Spinal cord (tissue), 10 donors: ENCODE data around the gene ZNF219. TPM values are rescaled to one million over a fixed set of nuclear protein-coding genes. Genes with fewer than 3 reads are reported as not detected.

ENCODE experiments used
- DNase-seq, 6 donors: peaks; one replicate each; pipeline versions ENCODE4 v3.0.0 to v3.0.0-alpha.2; 2013 to 2015; ENCODE audit warnings: low spot score in 6 of 6, low read depth in 4 of 6
- H3K27ac ChIP-seq: one replicate; pipeline ENCODE4 v1.5.1; 2013; ENCODE audit warnings: low read depth, low read length, control low read depth
- H3K27me3 ChIP-seq: one replicate; pipeline ENCODE4 v1.6.1; 2013; ENCODE audit warnings: low read length; ENCODE audit not compliant: control insufficient read depth, insufficient read depth
- H3K36me3 ChIP-seq: one replicate; pipeline ENCODE4 v1.6.1; 2013; ENCODE audit warnings: low read length; ENCODE audit not compliant: control insufficient read depth, insufficient read depth
- H3K4me1 ChIP-seq: one replicate; pipeline ENCODE4 v1.6.1; 2013; ENCODE audit warnings: low read length; ENCODE audit not compliant: control insufficient read depth, insufficient read depth
- H3K4me3 ChIP-seq: one replicate; pipeline ENCODE4 v1.5.1; 2013; ENCODE audit warnings: low read depth, low read length, control low read depth
- H3K9me3 ChIP-seq: one replicate; pipeline ENCODE4 v1.6.1; 2013; ENCODE audit warnings: low read length; ENCODE audit not compliant: control insufficient read depth, insufficient read depth
- WGBS: methylation state at CpG from one replicate; pipeline ENCODE4 v1.1.5; 2013; ENCODE audit warnings: missing lambda C conversion rate; ENCODE audit not compliant: insufficient coverage; 5-methylcytosine and 5-hydroxymethylcytosine counted together
- polyA plus RNA-seq, 2 donors: library from polyadenylated mRNA; unstranded; fragments of 120-200 nt; gene quantifications; one replicate each; pipeline ENCODE4 v1.2.1, GENCODE V29; 2013; ENCODE audit not compliant: insufficient read length in 2 of 2
- total RNA-seq, 2 donors: library from RNA; depleted of rRNA in 1 of 2; stranded (reverse); fragments of 120-200 nt in 1 of 2; fragments of >200 nt in 1 of 2; gene quantifications; one replicate each; pipeline versions ENCODE4 v1.2.3 to v1.2.4, GENCODE V29; 2013 to 2014
- donor health status: healthy.

Gene ZNF219
- total and polyA plus RNA-seq, 4 donors = 4.7 to 48.8 (median 27.7) TPM

DNA sequence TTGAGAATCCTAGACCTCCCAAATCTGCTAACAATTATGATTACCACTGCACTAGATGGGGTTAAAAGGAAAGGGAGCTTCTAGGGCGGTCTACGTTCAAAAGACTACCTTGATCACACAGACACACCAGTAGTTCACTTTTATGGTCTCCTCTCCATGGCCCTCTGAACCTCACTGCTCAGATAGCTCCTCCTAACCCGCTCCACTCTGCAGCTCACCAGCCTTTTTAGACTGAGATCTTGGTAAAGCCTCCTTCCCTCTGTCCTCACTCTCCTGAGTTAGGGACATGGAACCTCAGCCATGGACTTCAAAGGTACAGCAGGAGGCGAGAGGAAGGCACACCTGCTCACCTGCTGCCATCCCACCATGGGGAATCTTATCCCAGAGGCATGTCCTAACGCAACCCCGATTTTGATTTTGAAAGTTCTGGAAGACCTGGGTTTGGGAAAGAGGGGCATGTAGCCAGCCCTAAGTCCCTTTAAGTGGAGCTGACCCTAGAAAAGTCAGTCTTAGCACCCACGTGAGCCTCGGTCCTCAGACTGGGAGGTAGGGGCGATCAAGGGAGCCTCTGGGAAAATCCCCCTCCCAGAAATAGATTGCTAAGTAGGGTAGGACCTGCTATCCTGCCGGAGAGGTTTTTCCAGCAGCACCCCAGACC is 1.3 kb downstream of the ZNF219 start:
- Histone ChIP-seq H3K9me3 (no peaks in the 10 kb centered on the region), H3K27ac (peak overlapping the region; percentile 91), H3K36me3 (peaks cover 13% of the 10 kb centered on the region), H3K4me3 (peak overlapping the region; percentile 39), H3K4me1 (peaks cover 45% of the 10 kb centered on the region), H3K27me3 (no peaks in the 10 kb centered on the region)
- WGBS = 26% methylated on average over 4 of the region's 10 CpGs
- peak in 1 of 6 donors; percentile 31 for DNase-seq

DNA sequence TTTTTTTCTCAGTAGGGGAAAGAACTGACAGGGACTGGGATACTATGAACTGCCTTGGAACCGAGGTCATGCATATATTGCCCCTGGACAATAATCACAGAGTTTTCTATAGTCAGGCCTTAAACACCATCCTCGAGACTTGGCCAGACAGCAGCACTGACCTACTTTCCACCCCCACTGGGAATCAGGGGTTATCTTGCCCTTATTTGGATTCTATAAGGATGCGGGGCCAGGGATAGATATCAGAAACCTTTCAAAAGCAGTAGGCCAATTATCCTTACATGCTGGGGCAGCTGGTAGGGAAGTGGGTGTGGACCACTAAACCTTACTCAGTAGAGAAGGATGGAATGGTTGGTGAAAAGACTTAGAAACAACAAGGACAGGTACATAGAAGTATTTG is 2.0 kb downstream of the ZNF219 start:
- DNase-seq = no peak
- peak overlapping the region; percentile 91 for H3K27ac ChIP-seq
- peaks cover 20% of the 10 kb centered on the region for H3K36me3 ChIP-seq
- WGBS = no CpG with 5 or more reads among the region's 3 CpGs
- H3K4me1 ChIP-seq = peaks cover 45% of the 10 kb centered on the region
- no peaks in the 10 kb centered on the region for H3K9me3 ChIP-seq
- no peak overlapping the region for H3K4me3 ChIP-seq
- H3K27me3 ChIP-seq = no peaks in the 10 kb centered on the region

DNA sequence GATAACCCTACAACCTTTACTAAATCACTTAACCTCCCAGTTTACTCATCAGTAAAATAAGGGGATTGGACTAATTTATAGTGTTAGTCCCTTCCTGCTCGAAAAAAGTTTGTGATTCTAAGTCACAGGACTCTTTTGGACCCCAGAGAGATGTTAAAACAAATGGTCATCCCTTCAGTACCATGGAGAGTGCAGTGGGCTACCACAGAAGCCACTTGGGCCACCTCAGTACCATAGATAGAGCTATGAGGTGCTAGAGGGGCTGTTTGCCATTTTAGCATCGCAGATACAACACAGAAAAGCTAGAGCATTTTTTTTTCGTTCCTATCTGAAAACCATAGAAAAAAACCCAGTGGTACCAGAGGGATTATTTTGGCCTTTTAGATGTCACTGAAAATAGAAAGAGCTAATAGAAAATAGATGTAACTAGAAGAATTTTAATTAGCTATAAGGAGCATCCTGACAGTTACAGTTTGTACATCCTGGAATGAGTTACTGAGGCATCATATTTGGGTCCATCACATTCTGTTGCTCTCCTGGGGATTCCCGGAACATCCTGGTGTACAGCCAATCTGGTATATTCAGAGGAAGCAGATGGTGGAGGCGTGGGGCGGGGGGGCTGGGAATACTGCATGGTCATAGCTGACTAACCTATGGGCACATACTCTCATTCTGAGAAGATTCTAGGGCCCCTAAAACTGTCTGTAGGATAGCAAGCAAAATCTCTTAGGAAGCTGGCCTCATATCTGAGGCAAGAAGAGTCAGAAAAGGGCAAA is 2.8 kb downstream of the ZNF219 start:
- Histone ChIP-seq H3K27me3 (no peaks in the 10 kb centered on the region), H3K4me1 (peaks cover 48% of the 10 kb centered on the region), H3K36me3 (peaks cover 28% of the 10 kb centered on the region), H3K9me3 (no peaks in the 10 kb centered on the region), H3K27ac (peak overlapping the region; percentile 10), H3K4me3 (no peak overlapping the region)
- peak in 1 of 6 donors; percentile 71 for DNase-seq
- WGBS = 28% methylated on average over 2 of the region's 6 CpGs

DNA sequence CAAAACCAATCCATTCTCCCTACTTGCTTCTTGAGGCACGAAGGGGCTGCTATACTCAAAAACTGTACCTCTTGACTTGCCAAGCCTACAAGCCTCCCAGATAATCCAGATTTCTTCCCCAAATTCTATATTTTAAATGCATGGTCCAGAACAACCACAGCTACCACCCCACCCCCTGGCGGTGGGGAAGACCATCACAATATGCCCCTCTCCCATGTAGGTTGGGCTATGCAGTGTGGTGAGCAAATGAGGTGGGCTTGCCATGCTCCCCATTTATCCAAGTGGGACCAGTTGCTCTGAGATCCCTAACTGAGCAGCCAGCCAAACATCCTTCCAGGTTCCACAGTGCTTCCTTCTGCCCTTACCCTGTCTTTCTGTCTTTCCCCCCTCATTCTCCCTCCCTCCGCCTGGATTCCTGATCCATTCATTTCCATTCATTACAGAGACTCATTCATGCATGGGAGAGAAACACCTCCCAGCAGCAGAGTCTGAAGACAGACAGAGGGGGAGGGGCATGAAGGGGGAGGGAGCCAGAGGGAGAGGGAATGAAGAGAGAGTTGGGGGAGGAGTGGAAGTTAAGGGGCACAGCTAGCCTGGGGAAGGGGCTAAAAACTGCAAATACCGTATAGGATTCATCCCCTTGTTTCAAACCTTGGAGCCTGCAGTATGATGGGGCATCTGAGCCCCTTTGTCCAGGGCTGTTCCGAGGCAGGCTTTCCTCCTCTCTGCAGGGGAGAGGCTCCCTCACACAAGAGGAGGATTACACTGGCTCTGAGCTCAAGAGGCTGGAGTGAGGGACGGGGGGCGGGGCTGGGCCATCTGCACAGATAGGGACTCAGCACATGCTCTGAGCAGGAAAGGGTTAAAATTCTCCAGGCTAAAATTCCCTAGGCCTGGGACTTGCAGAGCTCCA is 4.4 kb downstream of the ZNF219 start:
- Histone ChIP-seq H3K27ac (peak overlapping the region; percentile 86), H3K4me3 (peak overlapping the region; percentile 4), H3K36me3 (peaks cover 38% of the 10 kb centered on the region), H3K9me3 (no peaks in the 10 kb centered on the region), H3K27me3 (no peaks in the 10 kb centered on the region), H3K4me1 (peaks cover 37% of the 10 kb centered on the region)
- DNase-seq = peak in 2 of 6 donors; percentile 93
- WGBS = 16% methylated on average over 5 of the region's 7 CpGs

DNA sequence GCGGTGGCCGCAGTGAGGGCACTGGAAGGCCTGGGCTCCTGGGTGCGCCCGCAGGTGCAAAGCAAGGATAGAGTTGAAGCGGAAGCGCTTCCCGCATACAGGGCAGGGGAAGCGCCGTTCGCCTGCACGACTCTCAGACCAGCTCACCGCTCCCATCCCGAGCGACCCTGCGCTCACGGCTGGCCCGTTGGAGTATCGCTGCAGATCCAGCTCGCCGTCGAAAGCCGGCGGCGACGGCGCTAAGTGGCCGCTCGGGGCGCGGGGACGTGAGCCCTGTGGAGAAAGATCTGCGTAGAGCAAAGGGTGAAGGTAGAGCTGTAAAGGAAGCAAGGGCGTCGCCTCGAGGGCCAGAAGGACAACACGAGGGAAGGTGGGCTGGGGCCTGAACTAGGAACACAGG is 5.4 kb downstream of the ZNF219 start:
- no peak overlapping the region for H3K4me3 ChIP-seq
- peaks cover 38% of the 10 kb centered on the region for H3K4me1 ChIP-seq
- 66% methylated on average over 36 of the region's 36 CpGs for WGBS
- peaks cover 46% of the 10 kb centered on the region for H3K36me3 ChIP-seq
- H3K9me3 ChIP-seq = no peaks in the 10 kb centered on the region
- H3K27me3 ChIP-seq = no peaks in the 10 kb centered on the region
- peak overlapping the region; percentile 86 for H3K27ac ChIP-seq
- no peak for DNase-seq

- no peak overlapping the region for H3K27ac ChIP-seq
- H3K4me1 ChIP-seq = peaks cover 41% of the 10 kb centered on the region
- DNase-seq = peak in 2 of 6 donors; percentile 69 to 83
- peaks cover 46% of the 10 kb centered on the region for H3K36me3 ChIP-seq
- 53% methylated on average over 59 of the region's 59 CpGs for WGBS
- H3K9me3 ChIP-seq = no peaks in the 10 kb centered on the region
- H3K4me3 ChIP-seq = no peak overlapping the region
- H3K27me3 ChIP-seq = no peaks in the 10 kb centered on the region
These were observed 6.0 kb downstream of the ZNF219 start for GRCh38 chr14:21092273-21093011.

DNA sequence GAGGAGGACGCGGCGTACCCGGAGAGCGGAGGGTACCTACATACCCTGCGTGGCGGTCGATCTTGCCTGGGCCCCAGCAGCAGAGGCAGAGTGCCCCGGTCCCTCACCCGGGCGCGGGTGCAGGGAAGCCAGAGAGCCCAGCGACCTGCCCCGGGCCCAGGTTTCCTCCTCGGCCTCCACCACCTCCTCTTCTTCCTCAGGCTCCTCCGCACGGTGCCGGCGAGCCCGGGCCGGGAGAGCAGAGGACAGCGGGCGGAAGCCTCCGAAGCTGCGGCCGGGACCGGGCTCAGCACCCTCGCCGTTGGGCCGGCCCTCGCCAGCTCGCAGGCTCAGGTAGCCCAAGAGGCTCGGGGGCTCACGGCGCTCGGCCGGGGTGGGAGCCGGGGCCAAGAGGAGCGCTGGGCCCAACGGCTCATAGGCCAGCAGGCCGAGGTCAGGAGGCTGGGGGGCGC is 6.6 kb downstream of the ZNF219 start:
- Histone ChIP-seq H3K27me3 (no peaks in the 10 kb centered on the region), H3K4me3 (no peak overlapping the region), H3K9me3 (no peaks in the 10 kb centered on the region), H3K27ac (no peak overlapping the region), H3K4me1 (peaks cover 41% of the 10 kb centered on the region), H3K36me3 (peaks cover 51% of the 10 kb centered on the region)
- DNase-seq = no peak
- WGBS = 92% methylated on average over 41 of the region's 42 CpGs

DNA sequence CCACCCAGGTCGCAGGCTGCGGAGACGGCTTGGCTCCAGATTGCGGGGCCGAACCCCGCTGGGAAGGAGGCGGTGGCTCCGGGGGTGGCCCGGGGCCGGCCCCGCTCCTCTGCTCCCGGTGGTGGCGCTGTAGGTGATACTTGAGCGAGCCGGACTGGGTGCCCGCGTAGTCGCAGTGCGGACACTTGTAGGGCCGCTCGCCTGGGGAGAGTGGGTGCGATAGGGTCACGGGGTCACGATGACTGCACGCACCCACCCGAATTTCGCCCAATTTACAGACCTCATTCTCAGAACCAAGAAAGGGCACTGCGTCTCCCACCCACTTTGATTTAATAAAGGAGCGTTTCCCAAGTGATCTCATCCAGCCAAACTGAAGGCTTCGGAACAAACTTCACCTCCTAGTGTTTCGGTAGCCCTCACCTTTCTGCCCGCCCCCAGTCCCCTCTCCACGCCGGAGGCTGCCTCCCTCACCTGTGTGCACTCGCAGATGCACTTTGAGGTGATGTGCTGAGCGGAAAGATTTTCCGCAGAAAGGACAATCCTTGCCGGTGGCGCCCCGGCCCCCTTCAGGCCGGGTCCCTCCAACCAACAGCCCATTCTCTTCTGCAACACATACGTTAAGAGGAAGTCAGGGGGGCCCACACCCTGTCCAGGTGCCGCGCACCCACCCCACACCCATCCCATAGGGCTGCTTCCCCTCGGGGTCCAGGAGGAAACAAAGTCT is 7.4 kb downstream of the ZNF219 start:
- WGBS = 92% methylated on average over 34 of the region's 45 CpGs
- Histone ChIP-seq H3K27me3 (no peaks in the 10 kb centered on the region), H3K36me3 (peaks cover 54% of the 10 kb centered on the region), H3K9me3 (no peaks in the 10 kb centered on the region), H3K27ac (no peak overlapping the region), H3K4me1 (peaks cover 42% of the 10 kb centered on the region), H3K4me3 (no peak overlapping the region)
- no peak for DNase-seq
